ENCODE results near the gene COL1A1. TPM values are rescaled to one million over a fixed set of nuclear protein-coding genes. Genes with fewer than 3 reads are reported as not detected.

Gene COL1A1
- total RNA-seq, 3 donors from 2014 or later = 23.4 to 67.2 (median 44.5) TPM

DNA sequence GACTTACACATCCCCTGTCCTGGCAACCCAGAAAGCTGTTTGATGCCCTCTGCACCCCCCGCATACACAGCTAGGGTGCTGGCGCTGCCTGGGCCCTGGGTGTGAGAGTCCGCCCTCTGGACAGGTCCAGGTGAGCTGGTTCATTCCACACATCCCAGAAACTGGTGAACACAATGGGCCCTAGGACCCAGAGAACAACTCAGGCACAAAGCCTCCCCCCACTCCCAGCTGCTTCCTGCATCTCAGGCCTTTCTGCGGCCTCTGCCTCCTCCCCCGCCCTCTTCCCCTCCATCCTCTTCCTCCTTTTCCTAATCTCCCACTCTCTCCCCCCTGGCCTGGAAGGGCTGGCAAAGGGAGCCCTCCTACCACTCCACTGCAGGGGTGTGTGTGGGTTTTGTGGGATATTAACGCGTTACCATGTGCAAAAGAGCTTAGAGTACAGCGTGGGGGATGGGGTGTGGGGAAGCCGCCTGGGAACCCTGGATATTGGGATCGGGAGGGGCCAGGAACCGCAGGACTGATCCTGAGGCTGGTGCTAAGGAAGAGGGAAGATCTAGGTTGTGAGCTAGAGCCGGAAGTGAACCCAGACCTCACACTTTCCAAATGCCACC, 49.4 kb downstream of the COL1A1 start:
- Histone ChIP-seq H3K27ac (peak overlapping the region; percentile 88 to 94), H3K4me1 (peaks cover 10 to 40% of the 10 kb centered on the region in 2 donors), H3K9me3 (no peaks in the 10 kb centered on the region), H3K36me3 (no peaks in the 10 kb centered on the region), H3K4me3 (peak overlapping the region; percentile 81 to 90 (median 85)), H3K27me3 (no peaks in the 10 kb centered on the region)
- intact Hi-C loops (cut with DNase I; ENCODE audit: low total_unique reads) = loop anchor here (2.0 kb wide), 1 partner anchor 65 kb away; no protein-coding TSS in a partner anchor
- DNase-seq (ENCODE audit: low spot score in 2 of 2) = peak in 1 of 2 donors; percentile 81
- TF ChIP-seq POLR2A (IDR thresholded peaks at IDR 0.05) (no peak), POLR2AphosphoS5 (IDR thresholded peaks at IDR 0.05) (peak in 2 of 3 donors; percentile 38 to 71)

- Histone ChIP-seq H3K36me3 (no peaks in the 10 kb centered on the region), H3K27ac (peak overlapping the region; percentile 88 to 94), H3K9me3 (no peaks in the 10 kb centered on the region), H3K4me1 (peaks cover 17 to 44% of the 10 kb centered on the region in 2 donors), H3K27me3 (no peaks in the 10 kb centered on the region), H3K4me3 (peak overlapping the region; percentile 81 to 90 (median 85))
- DNase-seq (ENCODE audit: low spot score in 2 of 2) = peak; percentile 71 to 83
- intact Hi-C loops (cut with DNase I; ENCODE audit: low total_unique reads) = no loop called here
- peak; percentile 58 to 69 (median 62) for TF ChIP-seq CTCF (IDR thresholded peaks at IDR 0.05)
- TF ChIP-seq POLR2AphosphoS5 (IDR thresholded peaks at IDR 0.05) = peak in 1 of 3 donors; percentile 15
- no peak for TF ChIP-seq POLR2A (IDR thresholded peaks at IDR 0.05)
Observed at GRCh38 chr17:50151041-50151936, 50.1 kb downstream of the COL1A1 start.

DNA sequence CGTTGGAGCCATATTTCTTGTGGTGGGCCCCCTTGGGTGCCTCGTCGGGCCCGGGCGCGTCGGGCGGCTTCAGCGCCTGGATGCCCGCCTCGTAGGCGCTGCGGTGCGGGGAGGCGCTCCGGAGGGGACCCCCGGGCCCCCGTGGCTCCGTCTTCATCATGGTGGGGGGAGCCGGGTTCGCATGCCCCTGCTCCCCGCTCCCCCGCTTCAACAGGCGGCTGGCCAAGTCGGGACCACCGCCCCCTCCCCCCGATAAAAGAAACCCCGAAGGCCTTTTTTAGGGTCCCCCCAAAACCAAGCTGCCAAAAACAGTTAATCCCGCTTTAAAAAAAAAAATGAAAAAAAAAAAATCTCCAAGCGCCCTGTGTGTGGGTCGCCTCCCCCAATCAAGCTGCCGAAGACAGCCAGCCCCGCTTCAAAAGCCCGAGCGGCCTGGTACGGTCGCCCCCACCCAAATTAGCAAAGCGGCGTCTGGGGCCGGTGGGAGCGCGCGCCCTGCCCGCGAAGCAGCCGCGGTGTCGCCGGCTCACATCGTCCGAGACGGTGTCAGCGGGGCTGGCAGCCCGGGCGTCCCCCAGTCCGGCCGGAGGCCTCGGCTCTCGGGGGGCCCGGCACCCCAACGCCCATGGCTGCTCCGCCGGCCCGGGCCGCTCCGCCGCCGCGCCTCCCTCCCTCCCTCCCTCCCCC, 50.9 kb downstream of the COL1A1 start, which contains the start of gene PPP1R9B:
Gene PPP1R9B (minus strand): TSS at position 324 of the 687 bp plus-strand sequence. CDS start 164 bp downstream, at position 160.
- intact Hi-C loops (cut with DNase I; ENCODE audit: low total_unique reads) = no loop called here
- H3K4me1 ChIP-seq = peaks cover 17 to 44% of the 10 kb centered on the region in 2 donors
- H3K27ac ChIP-seq = peak within 1 kb of the TSS; percentile 88 to 94
- H3K36me3 ChIP-seq = no peaks in the 10 kb centered on the region
- no peak for TF ChIP-seq POLR2AphosphoS5 (IDR thresholded peaks at IDR 0.05)
- TF ChIP-seq CTCF (IDR thresholded peaks at IDR 0.05) = no peak
- no peak for TF ChIP-seq POLR2A (IDR thresholded peaks at IDR 0.05)
- H3K9me3 ChIP-seq = no peaks in the 10 kb centered on the region
- H3K27me3 ChIP-seq = no peaks in the 10 kb centered on the region
- H3K4me3 ChIP-seq = peak within 1 kb of the TSS; percentile 81 to 90 (median 85)
- no peak for DNase-seq (ENCODE audit: low spot score in 2 of 2)

DNA sequence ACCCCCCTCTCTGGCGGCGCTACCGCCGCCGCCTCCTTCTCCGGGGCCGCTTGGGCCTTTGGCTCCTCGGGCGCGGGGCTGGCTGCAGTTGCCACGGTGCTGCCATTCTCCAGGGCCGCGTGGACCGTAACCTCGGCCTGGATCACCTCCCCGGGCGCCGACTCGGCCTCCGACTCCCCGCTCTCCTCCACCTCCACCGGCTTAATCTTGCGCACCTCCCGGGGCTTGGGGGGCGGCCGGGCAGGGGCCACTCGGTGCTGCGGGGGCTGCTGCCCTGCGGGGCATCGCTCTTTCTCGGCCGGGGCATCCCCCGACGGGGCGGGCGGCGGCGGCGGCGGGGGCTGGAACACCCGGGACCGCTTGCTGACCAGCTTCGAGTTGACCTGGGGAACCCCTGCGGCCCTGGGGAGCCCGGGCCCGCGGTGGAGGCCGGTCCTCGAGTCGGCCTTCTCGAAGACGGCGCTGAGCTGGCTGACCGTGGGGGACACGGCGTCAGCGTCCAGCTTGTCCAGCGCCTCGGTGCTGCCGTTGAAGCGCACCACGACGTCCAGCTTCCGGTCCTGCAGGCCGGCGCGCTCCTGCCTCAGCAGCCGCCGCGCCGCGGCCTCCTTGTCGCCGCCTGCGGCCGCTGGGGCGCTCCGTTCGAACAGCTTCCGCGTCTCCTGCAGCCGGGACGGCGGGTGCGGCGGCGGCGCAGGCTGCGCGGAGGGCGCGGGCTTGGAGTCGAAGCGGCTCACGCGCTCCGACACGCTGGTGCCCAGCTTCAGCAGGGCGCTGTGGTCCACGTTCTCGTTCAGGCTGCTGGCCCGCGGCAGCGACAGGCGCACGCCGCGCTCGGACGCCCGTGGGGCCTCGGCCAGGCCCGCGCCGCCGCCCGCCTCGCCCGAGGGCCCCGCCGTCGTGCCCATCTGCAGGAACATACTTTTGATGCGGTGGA, 51.7 kb downstream of the COL1A1 start:
- intact Hi-C loops (cut with DNase I; ENCODE audit: low total_unique reads) = no loop called here
- no peak for DNase-seq (ENCODE audit: low spot score in 2 of 2)
- H3K36me3 ChIP-seq = no peaks in the 10 kb centered on the region
- H3K4me1 ChIP-seq = peaks cover 17 to 44% of the 10 kb centered on the region in 2 donors
- H3K27me3 ChIP-seq = no peaks in the 10 kb centered on the region
- no peaks in the 10 kb centered on the region for H3K9me3 ChIP-seq
- TF ChIP-seq POLR2AphosphoS5 (IDR thresholded peaks at IDR 0.05) (no peak), CTCF (IDR thresholded peaks at IDR 0.05) (no peak), POLR2A (IDR thresholded peaks at IDR 0.05) (no peak)
- peak overlapping the region; percentile 88 to 94 for H3K27ac ChIP-seq
- peak overlapping the region; percentile 81 to 90 (median 85) for H3K4me3 ChIP-seq
